ENCODE data around the gene PTPRCAP. TPM values are rescaled to one million over a fixed set of nuclear protein-coding genes. Genes with fewer than 3 reads are reported as not detected.

PTPRCAP gene
- total RNA-seq, 2 donors from 2014 or later = 94.5 to 119 TPM

- DNase-seq = no peak
- H3K4me1 Mint-ChIP-seq (ENCODE audit: low read depth) = peaks cover 81% of the 10 kb centered on the region
- peak overlapping the region; percentile 9 to 49 for H3K4me3 Mint-ChIP-seq
- peak in 1 of 2 donors; percentile 7 for ATAC-seq (replicated peaks in 1 of 2)
- H3K36me3 Mint-ChIP-seq (ENCODE audit: insufficient read depth in 2 of 2) = peaks cover 0 to 2% of the 10 kb centered on the region in 2 donors
- no peak overlapping the region for H3K27ac Mint-ChIP-seq
- no peaks in the 10 kb centered on the region for H3K27me3 Mint-ChIP-seq (ENCODE audit: low read depth)
- H3K9me3 Mint-ChIP-seq = no peaks in the 10 kb centered on the region
These were observed 25.7 kb downstream of the PTPRCAP start for GRCh38 chr11:67411785-67412152.

DNA sequence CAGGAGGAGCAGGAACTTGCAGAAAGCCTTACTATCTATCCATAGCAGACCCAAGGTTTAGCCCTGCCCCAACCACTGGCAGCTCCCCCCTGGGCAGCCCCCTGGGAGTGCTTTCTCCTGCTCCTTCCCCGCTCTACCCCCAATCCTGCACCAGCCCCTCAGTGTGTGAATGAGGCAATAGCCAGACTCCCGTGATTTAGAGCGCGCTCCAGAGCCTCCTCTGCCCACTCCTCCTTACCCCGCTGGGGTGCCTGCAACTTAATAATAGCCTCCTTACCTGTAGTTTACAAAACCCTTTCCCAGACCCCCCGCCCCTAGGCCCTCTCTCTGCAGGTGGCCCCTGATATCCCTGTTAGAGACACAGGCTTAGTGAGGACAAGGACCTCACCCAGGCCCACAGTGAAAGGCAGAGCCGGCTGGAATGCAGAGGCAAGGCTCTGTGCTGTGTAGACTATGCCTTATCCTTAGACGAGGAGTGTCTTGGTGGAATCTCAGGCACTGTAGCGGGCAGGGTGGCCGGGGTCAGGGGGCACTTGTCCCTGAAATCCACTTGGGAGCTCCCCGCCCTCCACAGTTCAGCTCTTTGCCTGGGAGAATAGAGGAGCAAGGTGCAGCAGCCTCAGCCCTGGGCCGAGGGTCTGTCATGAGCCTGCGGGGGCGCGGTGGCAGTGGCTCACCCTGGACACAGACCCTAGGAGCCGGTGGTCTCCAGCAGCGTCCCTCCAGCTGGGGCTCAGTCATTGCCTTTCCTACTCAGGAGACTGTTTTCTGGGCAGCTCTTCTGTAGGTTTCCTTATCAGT, 26.3 kb downstream of the PTPRCAP start:
- H3K9me3 Mint-ChIP-seq = no peaks in the 10 kb centered on the region
- peaks cover 0 to 5% of the 10 kb centered on the region in 2 donors for H3K36me3 Mint-ChIP-seq (ENCODE audit: insufficient read depth in 2 of 2)
- DNase-seq = no peak
- peaks cover 81% of the 10 kb centered on the region for H3K4me1 Mint-ChIP-seq (ENCODE audit: low read depth)
- no peaks in the 10 kb centered on the region for H3K27me3 Mint-ChIP-seq (ENCODE audit: low read depth)
- no peak for ATAC-seq (replicated peaks in 1 of 2)
- no peak overlapping the region for H3K27ac Mint-ChIP-seq
- peak overlapping the region; percentile 25 to 49 for H3K4me3 Mint-ChIP-seq

- Mint-ChIP-seq H3K4me1 (ENCODE audit: low read depth) (peaks cover 85% of the 10 kb centered on the region), H3K36me3 (ENCODE audit: insufficient read depth in 2 of 2) (peaks cover 0 to 8% of the 10 kb centered on the region in 2 donors), H3K9me3 (no peaks in the 10 kb centered on the region), H3K4me3 (peak overlapping the region; percentile 91 to 96), H3K27ac (no peak overlapping the region), H3K27me3 (ENCODE audit: low read depth) (no peaks in the 10 kb centered on the region)
- DNase-seq (no peak), ATAC-seq (replicated peaks in 1 of 2) (no peak)
These were observed 27.1 kb downstream of the PTPRCAP start for GRCh38 chr11:67410369-67410831.

- ATAC-seq (replicated peaks in 1 of 2) (no peak), DNase-seq (no peak)
- peaks cover 0 to 8% of the 10 kb centered on the region in 2 donors for H3K36me3 Mint-ChIP-seq (ENCODE audit: insufficient read depth in 2 of 2)
- H3K9me3 Mint-ChIP-seq = no peaks in the 10 kb centered on the region
- H3K27ac Mint-ChIP-seq = peak overlapping the region; percentile 92
- peaks cover 90% of the 10 kb centered on the region for H3K4me1 Mint-ChIP-seq (ENCODE audit: low read depth)
- H3K27me3 Mint-ChIP-seq (ENCODE audit: low read depth) = no peaks in the 10 kb centered on the region
- H3K4me3 Mint-ChIP-seq = peak overlapping the region; percentile 91 to 96
These were observed 27.6 kb downstream of the PTPRCAP start for GRCh38 chr11:67409781-67410368.

GRCh38 chr11:67409261-67409666, 28.2 kb downstream of the PTPRCAP start:
- H3K4me1 Mint-ChIP-seq (ENCODE audit: low read depth) = peaks cover 94% of the 10 kb centered on the region
- H3K36me3 Mint-ChIP-seq (ENCODE audit: insufficient read depth in 2 of 2) = peaks cover 4 to 11% of the 10 kb centered on the region in 2 donors
- DNase-seq (peak; percentile 79 to 82), ATAC-seq (replicated peaks in 1 of 2) (peak; percentile 70 to 78)
- no peaks in the 10 kb centered on the region for H3K27me3 Mint-ChIP-seq (ENCODE audit: low read depth)
- H3K9me3 Mint-ChIP-seq = no peaks in the 10 kb centered on the region
- peak overlapping the region; percentile 91 to 96 for H3K4me3 Mint-ChIP-seq
- peak overlapping the region; percentile 46 for H3K27ac Mint-ChIP-seq

- ATAC-seq (replicated peaks in 1 of 2) = peak; percentile 7 to 20
- Mint-ChIP-seq H3K36me3 (ENCODE audit: insufficient read depth in 2 of 2) (peaks cover 5 to 11% of the 10 kb centered on the region in 2 donors), H3K27me3 (ENCODE audit: low read depth) (no peaks in the 10 kb centered on the region), H3K4me1 (ENCODE audit: low read depth) (peaks cover 89% of the 10 kb centered on the region), H3K4me3 (peak overlapping the region; percentile 91 to 96), H3K9me3 (no peaks in the 10 kb centered on the region), H3K27ac (peak overlapping the region; percentile 90)
- no peak for DNase-seq
These were observed 28.9 kb downstream of the PTPRCAP start for GRCh38 chr11:67408437-67409200.

- Mint-ChIP-seq H3K27ac (peak overlapping the region; percentile 90), H3K4me3 (peak overlapping the region; percentile 91 to 96), H3K4me1 (ENCODE audit: low read depth) (peaks cover 89% of the 10 kb centered on the region), H3K9me3 (no peaks in the 10 kb centered on the region), H3K36me3 (ENCODE audit: insufficient read depth in 2 of 2) (peaks cover 6 to 11% of the 10 kb centered on the region in 2 donors), H3K27me3 (ENCODE audit: low read depth) (no peaks in the 10 kb centered on the region)
- DNase-seq = no peak
- peak in 1 of 2 donors; percentile 20 for ATAC-seq (replicated peaks in 1 of 2)
These were observed 29.8 kb downstream of the PTPRCAP start for GRCh38 chr11:67407688-67408163.

DNA sequence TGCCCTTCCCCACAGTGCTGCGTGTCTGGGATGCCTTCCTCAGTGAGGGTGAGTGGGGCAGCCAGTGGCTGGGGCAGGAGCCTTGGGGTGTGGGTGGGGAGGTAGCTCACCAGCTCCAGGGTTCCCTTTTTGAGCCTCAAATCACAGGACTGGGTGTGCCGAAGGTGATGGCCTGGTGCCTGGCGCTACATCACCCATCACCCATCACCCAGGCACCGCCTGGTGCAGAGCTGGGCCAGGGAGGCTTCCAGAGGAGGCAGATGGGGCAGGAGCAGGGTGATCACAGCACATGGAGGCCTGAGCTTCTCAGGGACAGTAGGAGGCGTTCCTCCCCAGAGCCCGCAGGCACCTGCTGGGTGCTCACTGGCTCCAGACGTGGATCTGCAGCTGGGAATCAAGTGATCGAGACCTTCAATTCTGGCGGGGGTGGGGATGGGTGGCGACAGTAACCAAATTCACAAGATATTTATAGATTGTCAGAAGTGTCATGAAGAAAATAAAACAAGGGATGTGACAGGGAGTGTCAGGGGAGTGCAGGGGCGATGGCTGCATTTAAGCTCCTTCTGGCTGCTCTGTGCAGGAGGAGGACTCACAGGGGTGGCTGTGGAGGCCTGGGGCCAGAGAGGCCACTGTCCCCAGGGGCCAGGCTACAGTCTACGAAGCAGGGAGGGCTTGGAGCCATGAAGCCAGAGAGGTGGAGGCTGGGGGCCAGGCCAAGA, 30.4 kb downstream of the PTPRCAP start:
- H3K4me3 Mint-ChIP-seq = peak overlapping the region; percentile 91 to 96
- ATAC-seq (replicated peaks in 1 of 2) (no peak), DNase-seq (no peak)
- H3K4me1 Mint-ChIP-seq (ENCODE audit: low read depth) = peaks cover 84% of the 10 kb centered on the region
- peaks cover 6 to 11% of the 10 kb centered on the region in 2 donors for H3K36me3 Mint-ChIP-seq (ENCODE audit: insufficient read depth in 2 of 2)
- no peaks in the 10 kb centered on the region for H3K9me3 Mint-ChIP-seq
- peak overlapping the region; percentile 86 for H3K27ac Mint-ChIP-seq
- H3K27me3 Mint-ChIP-seq (ENCODE audit: low read depth) = no peaks in the 10 kb centered on the region

DNA sequence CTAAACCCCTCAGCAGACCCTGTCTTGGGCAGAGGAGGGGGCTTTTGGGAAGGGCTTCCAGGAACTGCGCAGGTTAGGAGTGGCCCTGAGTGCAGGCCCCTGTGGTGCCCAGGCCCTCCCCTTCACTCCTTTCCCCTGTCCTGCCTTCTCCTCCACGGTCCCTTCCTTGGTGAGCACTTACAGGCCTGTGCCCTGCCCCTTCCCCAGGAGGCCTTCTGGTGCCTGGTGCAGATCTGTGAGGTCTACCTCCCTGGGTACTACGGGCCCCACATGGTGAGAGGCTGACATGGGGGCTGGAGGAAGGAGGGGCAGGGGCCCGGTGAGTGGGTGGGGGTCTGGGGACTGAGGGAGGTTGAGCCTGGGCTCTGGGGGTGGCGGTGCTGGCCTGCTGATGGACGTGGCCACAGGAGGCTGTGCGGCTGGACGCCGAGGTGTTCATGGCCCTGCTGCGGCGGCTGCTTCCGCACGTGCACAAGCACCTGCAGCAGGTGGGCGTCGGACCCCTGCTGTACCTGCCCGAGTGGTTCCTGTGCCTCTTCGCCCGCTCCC, 31.0 kb downstream of the PTPRCAP start:
- DNase-seq = no peak
- no peaks in the 10 kb centered on the region for H3K27me3 Mint-ChIP-seq (ENCODE audit: low read depth)
- peak overlapping the region; percentile 91 to 96 for H3K4me3 Mint-ChIP-seq
- peaks cover 78% of the 10 kb centered on the region for H3K4me1 Mint-ChIP-seq (ENCODE audit: low read depth)
- peaks cover 6 to 11% of the 10 kb centered on the region in 2 donors for H3K36me3 Mint-ChIP-seq (ENCODE audit: insufficient read depth in 2 of 2)
- ATAC-seq (replicated peaks in 1 of 2) = no peak
- H3K27ac Mint-ChIP-seq = peak overlapping the region; percentile 62
- H3K9me3 Mint-ChIP-seq = no peaks in the 10 kb centered on the region

GRCh38 chr11:67405688-67406339, 31.7 kb downstream of the PTPRCAP start:
- Mint-ChIP-seq H3K27me3 (ENCODE audit: low read depth) (no peaks in the 10 kb centered on the region), H3K4me3 (peak overlapping the region; percentile 91 to 96), H3K4me1 (ENCODE audit: low read depth) (peaks cover 71% of the 10 kb centered on the region), H3K27ac (peak overlapping the region; percentile 81), H3K9me3 (no peaks in the 10 kb centered on the region), H3K36me3 (ENCODE audit: insufficient read depth in 2 of 2) (peaks cover 6 to 11% of the 10 kb centered on the region in 2 donors)
- DNase-seq = no peak
- ATAC-seq (replicated peaks in 1 of 2) = no peak

- peak overlapping the region; percentile 91 to 96 for H3K4me3 Mint-ChIP-seq
- H3K4me1 Mint-ChIP-seq (ENCODE audit: low read depth) = peaks cover 71% of the 10 kb centered on the region
- peak overlapping the region; percentile 81 for H3K27ac Mint-ChIP-seq
- ATAC-seq (replicated peaks in 1 of 2) = no peak
- no peaks in the 10 kb centered on the region for H3K9me3 Mint-ChIP-seq
- no peaks in the 10 kb centered on the region for H3K27me3 Mint-ChIP-seq (ENCODE audit: low read depth)
- peaks cover 9 to 11% of the 10 kb centered on the region in 2 donors for H3K36me3 Mint-ChIP-seq (ENCODE audit: insufficient read depth in 2 of 2)
- no peak for DNase-seq
These were observed 32.3 kb downstream of the PTPRCAP start for GRCh38 chr11:67405196-67405567.

All from activated T-cell treated with anti-CD3 and anti-CD28 coated beads, Interleukin-2, amount 50 U/mL, for 72 hours (primary cell).